ENCODE measurements around the gene MAPK1IP1L.

The MAPK1IP1L gene

GRCh38 chr14:55097881-55098560 is 46.6 kb downstream of the MAPK1IP1L start:
- no peak overlapping the region for H3K4me3 ChIP-seq (ENCODE audit: extremely low read depth, insufficient read depth, low read length, poor library complexity, severe bottlenecking)
- WGBS, 2 experiments (ENCODE audit: insufficient coverage in 2 of 2) = 83 to 100% methylated on average over 3 to 5 of the region's 5 CpGs
- H3K9me3 ChIP-seq (ENCODE audit: control insufficient read depth, low read length) = no peaks in the 10 kb centered on the region
- no peaks in the 10 kb centered on the region for H3K36me3 ChIP-seq (ENCODE audit: control insufficient read depth, insufficient read depth, low read length)
- no peak overlapping the region for H3K27ac ChIP-seq (ENCODE audit: low read depth, low read length, severe bottlenecking)
- peaks cover 19% of the 10 kb centered on the region for H3K4me1 ChIP-seq (ENCODE audit: control insufficient read depth, insufficient read depth, low read length, poor library complexity, severe bottlenecking)

DNA sequence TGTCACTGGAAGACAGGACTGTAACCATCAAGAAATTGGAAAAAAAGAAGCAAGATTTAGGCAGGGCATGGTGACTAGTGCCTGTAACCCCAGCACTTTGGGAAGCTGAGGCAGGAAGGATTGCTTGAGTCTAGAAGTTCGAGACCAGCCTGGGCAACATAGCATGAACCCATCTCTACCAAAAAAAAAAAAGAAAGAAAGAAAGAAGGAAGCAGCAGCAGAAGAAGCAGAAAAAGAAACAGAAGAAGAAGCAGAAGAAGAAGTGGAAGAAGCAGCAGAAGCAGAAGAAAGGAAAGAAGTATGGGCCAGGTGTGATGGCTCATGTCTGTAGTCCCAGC is 47.1 kb downstream of the MAPK1IP1L start:
- H3K4me1 ChIP-seq (ENCODE audit: control insufficient read depth, insufficient read depth, low read length, poor library complexity, severe bottlenecking) = peaks cover 25% of the 10 kb centered on the region
- no CpG with 5 or more reads among the region's 1 CpG for WGBS, 2 experiments (ENCODE audit: insufficient coverage in 2 of 2)
- H3K9me3 ChIP-seq (ENCODE audit: control insufficient read depth, low read length) = no peaks in the 10 kb centered on the region
- H3K36me3 ChIP-seq (ENCODE audit: control insufficient read depth, insufficient read depth, low read length) = no peaks in the 10 kb centered on the region
- no peak overlapping the region for H3K4me3 ChIP-seq (ENCODE audit: extremely low read depth, insufficient read depth, low read length, poor library complexity, severe bottlenecking)
- H3K27ac ChIP-seq (ENCODE audit: low read depth, low read length, severe bottlenecking) = no peak overlapping the region

DNA sequence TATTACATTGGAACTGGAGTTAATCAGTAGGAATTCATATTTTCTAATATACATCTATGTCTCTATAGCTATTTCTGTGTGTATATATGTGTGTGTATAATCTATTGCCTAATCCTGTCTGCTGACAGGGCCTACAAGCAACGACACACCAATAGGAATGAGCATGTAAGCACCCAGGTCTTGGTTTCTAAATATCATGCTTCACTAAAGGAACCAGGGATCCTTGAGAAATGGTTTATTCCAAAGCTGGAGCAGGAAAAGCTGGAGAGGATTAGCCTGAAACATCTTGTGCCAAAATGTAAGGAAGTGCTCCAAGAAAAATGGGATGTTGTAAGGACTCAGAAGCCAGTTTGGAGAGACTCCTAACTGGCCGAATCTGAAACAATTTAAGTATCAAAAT is 48.3 kb downstream of the MAPK1IP1L start:
- H3K4me1 ChIP-seq (ENCODE audit: control insufficient read depth, insufficient read depth, low read length, poor library complexity, severe bottlenecking) = peaks cover 22% of the 10 kb centered on the region
- no peak overlapping the region for H3K4me3 ChIP-seq (ENCODE audit: extremely low read depth, insufficient read depth, low read length, poor library complexity, severe bottlenecking)
- WGBS, 2 experiments (ENCODE audit: insufficient coverage in 2 of 2) = no CpG with 5 or more reads among the region's 2 CpGs
- H3K9me3 ChIP-seq (ENCODE audit: control insufficient read depth, low read length) = peaks cover 11% of the 10 kb centered on the region
- no peaks in the 10 kb centered on the region for H3K36me3 ChIP-seq (ENCODE audit: control insufficient read depth, insufficient read depth, low read length)
- no peak overlapping the region for H3K27ac ChIP-seq (ENCODE audit: low read depth, low read length, severe bottlenecking)

DNA sequence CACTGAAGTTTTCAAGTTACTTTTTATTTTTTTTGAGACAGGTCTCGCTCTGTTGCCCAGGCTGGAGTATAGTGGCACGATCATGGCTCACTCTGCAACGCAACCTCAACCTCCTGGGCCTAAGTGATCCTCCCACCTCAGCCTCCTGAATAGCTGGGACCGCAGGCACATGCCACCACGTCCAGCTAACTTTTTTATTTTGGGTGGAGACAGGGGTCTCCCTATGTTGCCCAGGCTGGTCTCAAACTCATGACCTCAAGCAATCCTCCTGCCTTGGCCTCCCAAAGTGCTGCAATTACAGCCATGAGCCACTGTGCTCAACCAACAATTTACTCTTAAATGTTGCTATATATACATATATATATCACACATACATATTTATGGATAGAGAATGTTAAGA is 50.3 kb downstream of the MAPK1IP1L start:
- peaks cover 12% of the 10 kb centered on the region for H3K9me3 ChIP-seq (ENCODE audit: control insufficient read depth, low read length)
- H3K4me3 ChIP-seq (ENCODE audit: extremely low read depth, insufficient read depth, low read length, poor library complexity, severe bottlenecking) = no peak overlapping the region
- H3K4me1 ChIP-seq (ENCODE audit: control insufficient read depth, insufficient read depth, low read length, poor library complexity, severe bottlenecking) = peaks cover 22% of the 10 kb centered on the region
- no peaks in the 10 kb centered on the region for H3K36me3 ChIP-seq (ENCODE audit: control insufficient read depth, insufficient read depth, low read length)
- WGBS, 2 experiments (ENCODE audit: insufficient coverage in 2 of 2) = 85 to 91% methylated on average over 2 to 3 of the region's 5 CpGs
- no peak overlapping the region for H3K27ac ChIP-seq (ENCODE audit: low read depth, low read length, severe bottlenecking)

- 0 to 10% methylated on average over 2 of the region's 7 CpGs for WGBS, 2 experiments (ENCODE audit: insufficient coverage in 2 of 2)
- no peak overlapping the region for H3K4me3 ChIP-seq (ENCODE audit: extremely low read depth, insufficient read depth, low read length, poor library complexity, severe bottlenecking)
- H3K27ac ChIP-seq (ENCODE audit: low read depth, low read length, severe bottlenecking) = peak overlapping the region; percentile 89
- peaks cover 22% of the 10 kb centered on the region for H3K4me1 ChIP-seq (ENCODE audit: control insufficient read depth, insufficient read depth, low read length, poor library complexity, severe bottlenecking)
- H3K36me3 ChIP-seq (ENCODE audit: control insufficient read depth, insufficient read depth, low read length) = no peaks in the 10 kb centered on the region
- H3K9me3 ChIP-seq (ENCODE audit: control insufficient read depth, low read length) = peaks cover 12% of the 10 kb centered on the region
Observed at GRCh38 chr14:55102141-55102621, 50.7 kb downstream of the MAPK1IP1L start.

DNA sequence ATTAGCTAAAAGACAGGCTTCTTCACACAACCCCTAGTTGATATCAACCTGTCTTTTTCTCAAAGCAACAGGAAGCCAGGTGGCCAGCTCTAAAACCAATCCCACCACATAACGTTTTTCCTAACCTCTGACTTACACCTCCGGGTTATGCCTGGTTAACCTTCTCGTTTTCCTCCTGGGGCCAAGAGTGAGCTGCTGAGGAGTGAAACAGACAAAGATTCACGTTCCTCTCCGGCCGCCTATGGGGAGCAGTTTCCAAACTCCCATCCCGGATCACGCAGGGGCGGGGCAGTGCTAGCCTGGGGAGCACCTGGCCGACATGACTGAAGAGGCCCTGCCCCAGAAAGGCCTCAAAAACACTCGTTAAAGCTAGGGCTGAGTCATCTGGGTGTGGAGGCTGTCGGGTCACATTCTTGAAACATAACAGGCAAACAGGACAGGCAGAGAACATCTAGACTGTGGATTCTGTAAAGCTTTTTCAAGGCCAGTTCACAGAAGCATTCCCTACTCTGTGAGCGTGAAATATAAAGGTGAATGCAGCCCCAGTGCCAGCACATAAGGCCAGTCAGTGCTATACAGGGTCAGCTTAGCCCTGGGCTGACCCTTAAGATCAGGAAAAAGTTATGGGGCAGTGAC is 51.7 kb downstream of the MAPK1IP1L start:
- Histone ChIP-seq H3K36me3 (ENCODE audit: control insufficient read depth, insufficient read depth, low read length) (no peaks in the 10 kb centered on the region), H3K4me1 (ENCODE audit: control insufficient read depth, insufficient read depth, low read length, poor library complexity, severe bottlenecking) (peaks cover 30% of the 10 kb centered on the region), H3K4me3 (ENCODE audit: extremely low read depth, insufficient read depth, low read length, poor library complexity, severe bottlenecking) (no peak overlapping the region), H3K9me3 (ENCODE audit: control insufficient read depth, low read length) (peaks cover 12% of the 10 kb centered on the region), H3K27ac (ENCODE audit: low read depth, low read length, severe bottlenecking) (peak overlapping the region; percentile 89)
- WGBS, 2 experiments (ENCODE audit: insufficient coverage in 2 of 2) = 18 to 19% methylated on average over 12 to 13 of the region's 13 CpGs

GRCh38 chr14:55103971-55104954 is 52.8 kb downstream of the MAPK1IP1L start:
- Histone ChIP-seq H3K36me3 (ENCODE audit: control insufficient read depth, insufficient read depth, low read length) (no peaks in the 10 kb centered on the region), H3K4me3 (ENCODE audit: extremely low read depth, insufficient read depth, low read length, poor library complexity, severe bottlenecking) (no peak overlapping the region), H3K9me3 (ENCODE audit: control insufficient read depth, low read length) (peaks cover 12% of the 10 kb centered on the region), H3K4me1 (ENCODE audit: control insufficient read depth, insufficient read depth, low read length, poor library complexity, severe bottlenecking) (peaks cover 34% of the 10 kb centered on the region), H3K27ac (ENCODE audit: low read depth, low read length, severe bottlenecking) (peak overlapping the region; percentile 89)
- WGBS, 2 experiments (ENCODE audit: insufficient coverage in 2 of 2) = 93 to 95% methylated on average over 2 to 4 of the region's 6 CpGs

- 95 to 97% methylated on average over 4 to 7 of the region's 7 CpGs for WGBS, 2 experiments (ENCODE audit: insufficient coverage in 2 of 2)
- no peak overlapping the region for H3K4me3 ChIP-seq (ENCODE audit: extremely low read depth, insufficient read depth, low read length, poor library complexity, severe bottlenecking)
- peaks cover 34% of the 10 kb centered on the region for H3K4me1 ChIP-seq (ENCODE audit: control insufficient read depth, insufficient read depth, low read length, poor library complexity, severe bottlenecking)
- peaks cover 12% of the 10 kb centered on the region for H3K9me3 ChIP-seq (ENCODE audit: control insufficient read depth, low read length)
- no peak overlapping the region for H3K27ac ChIP-seq (ENCODE audit: low read depth, low read length, severe bottlenecking)
- H3K36me3 ChIP-seq (ENCODE audit: control insufficient read depth, insufficient read depth, low read length) = no peaks in the 10 kb centered on the region
Observed at GRCh38 chr14:55105991-55106390, 54.5 kb downstream of the MAPK1IP1L start.

DNA sequence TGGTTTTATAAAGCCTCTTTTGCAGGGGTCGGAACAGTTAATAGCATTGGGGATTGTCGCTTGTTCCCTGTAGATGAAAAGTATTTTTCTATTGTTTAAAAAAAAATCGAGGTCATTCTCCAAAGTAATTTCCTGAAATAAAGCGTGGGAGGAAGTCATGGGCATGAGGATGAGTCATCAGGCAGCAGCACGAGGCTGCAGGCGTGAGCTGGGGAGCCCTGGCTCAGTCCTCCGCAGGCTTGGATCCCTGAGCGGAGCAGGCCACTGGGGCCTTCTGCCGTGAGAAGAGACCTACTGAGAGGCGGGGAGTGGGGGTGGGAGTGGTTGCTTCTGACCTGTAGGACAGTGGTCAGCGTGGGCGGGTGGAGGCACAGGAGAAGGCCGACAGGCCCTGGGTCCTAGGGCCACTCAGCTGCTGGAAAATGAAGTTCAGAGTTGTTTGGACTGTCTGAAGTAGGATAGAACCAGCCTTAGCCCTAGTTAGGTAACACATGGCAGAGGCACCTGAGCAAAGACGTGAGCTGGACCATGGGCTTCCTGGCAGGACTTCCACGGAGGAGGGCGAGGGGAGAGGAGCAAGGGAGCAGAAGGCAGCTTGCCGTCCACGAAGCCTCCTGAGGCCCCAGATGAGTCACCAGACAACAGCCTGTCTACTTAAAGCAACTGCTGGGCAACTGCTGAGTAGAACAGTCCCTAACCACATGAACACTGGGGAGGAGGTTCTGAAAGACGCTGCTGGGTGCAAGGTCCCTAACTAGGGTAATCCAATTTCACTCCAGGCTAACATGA is 56.5 kb downstream of the MAPK1IP1L start:
- Histone ChIP-seq H3K36me3 (ENCODE audit: control insufficient read depth, insufficient read depth, low read length) (no peaks in the 10 kb centered on the region), H3K4me3 (ENCODE audit: extremely low read depth, insufficient read depth, low read length, poor library complexity, severe bottlenecking) (no peak overlapping the region), H3K4me1 (ENCODE audit: control insufficient read depth, insufficient read depth, low read length, poor library complexity, severe bottlenecking) (peaks cover 23% of the 10 kb centered on the region), H3K9me3 (ENCODE audit: control insufficient read depth, low read length) (peaks cover 12% of the 10 kb centered on the region), H3K27ac (ENCODE audit: low read depth, low read length, severe bottlenecking) (peak overlapping the region; percentile 94)
- WGBS, 2 experiments (ENCODE audit: insufficient coverage in 2 of 2) = 48 to 50% methylated on average over 14 to 16 of the region's 19 CpGs

DNA sequence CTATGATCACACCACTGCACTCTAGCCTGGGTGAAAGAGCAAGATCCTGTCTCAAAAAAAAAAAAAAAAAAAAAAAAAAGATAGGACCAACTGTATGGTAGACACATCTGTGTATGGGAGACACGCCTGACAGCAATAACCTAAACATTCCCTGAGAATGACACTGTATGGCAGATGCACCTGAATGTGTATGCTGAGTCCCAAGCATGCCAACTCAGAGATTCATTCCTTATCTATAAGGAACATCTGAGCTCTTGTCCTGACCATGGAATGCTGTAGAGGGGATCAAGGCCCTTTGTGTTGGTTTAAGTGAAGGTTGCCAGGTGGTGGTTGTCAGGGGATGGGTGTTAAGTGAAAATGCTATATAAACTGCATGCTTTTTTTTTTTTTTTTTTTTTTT is 58.4 kb downstream of the MAPK1IP1L start:
- no peak overlapping the region for H3K27ac ChIP-seq (ENCODE audit: low read depth, low read length, severe bottlenecking)
- H3K9me3 ChIP-seq (ENCODE audit: control insufficient read depth, low read length) = no peaks in the 10 kb centered on the region
- no peak overlapping the region for H3K4me3 ChIP-seq (ENCODE audit: extremely low read depth, insufficient read depth, low read length, poor library complexity, severe bottlenecking)
- 100% methylated on average over 1 of the region's 1 CpG; no CpG with 5 or more reads in 1 of the 2 experiments for WGBS, 2 experiments (ENCODE audit: insufficient coverage in 2 of 2)
- H3K4me1 ChIP-seq (ENCODE audit: control insufficient read depth, insufficient read depth, low read length, poor library complexity, severe bottlenecking) = peaks cover 12% of the 10 kb centered on the region
- no peaks in the 10 kb centered on the region for H3K36me3 ChIP-seq (ENCODE audit: control insufficient read depth, insufficient read depth, low read length)
